ENCODE measurements around the gene DUSP15.

GRCh38 chr20:31879143-31879987 is 9.0 kb upstream of the DUSP15 start:
- TF ChIP-seq CTCF (IDR thresholded peaks at IDR 0.05; ENCODE audit: low read depth, low read length, missing input control) (no peak), JUND (IDR thresholded peaks at IDR 0.05) (no peak), REST (IDR thresholded peaks at IDR 0.05) (peak; percentile 26), HNF4G (IDR thresholded peaks at IDR 0.05) (no peak), RAD21 (IDR thresholded peaks at IDR 0.05) (peak in 1 of 2 donors; percentile 7), GABPA (IDR thresholded peaks at IDR 0.05 in 1 of 2, conservative IDR thresholded peaks at IDR 0.05 in 1 of 2) (no peak), YY1 (IDR thresholded peaks at IDR 0.05) (peak; percentile 51), MAX (IDR thresholded peaks at IDR 0.05) (peak; percentile 64), FOXA1 (IDR thresholded peaks at IDR 0.05) (no peak), ATF3 (IDR thresholded peaks at IDR 0.05) (no peak), TAF1 (conservative IDR thresholded peaks at IDR 0.05) (no peak), NR2F2 (IDR thresholded peaks at IDR 0.05) (no peak), SP1 (IDR thresholded peaks at IDR 0.05) (peak; percentile 52)
